ENCODE measurements around the gene CACNA1E.

DNA sequence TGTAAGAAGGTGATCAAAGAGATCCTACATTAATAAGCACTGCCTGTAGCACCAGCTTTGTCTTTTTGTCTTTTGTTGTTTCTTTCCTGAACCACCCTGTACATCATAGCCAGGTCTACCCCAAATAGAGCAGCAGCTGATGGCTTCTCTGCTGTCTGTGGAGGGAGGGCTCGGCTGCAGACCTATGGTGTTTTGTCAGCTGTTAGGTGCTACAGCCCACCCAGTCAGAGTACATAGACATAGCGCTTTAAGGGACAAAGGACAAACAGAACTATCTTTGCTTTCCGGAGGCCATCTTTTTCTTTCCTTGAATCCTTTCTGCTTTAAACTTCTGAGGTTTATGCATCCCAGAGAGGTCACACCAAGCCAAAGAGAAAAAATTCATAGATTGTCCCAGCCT lies 320.1 kb downstream of the CACNA1E start:
- TF ChIP-seq, protein P1, sequence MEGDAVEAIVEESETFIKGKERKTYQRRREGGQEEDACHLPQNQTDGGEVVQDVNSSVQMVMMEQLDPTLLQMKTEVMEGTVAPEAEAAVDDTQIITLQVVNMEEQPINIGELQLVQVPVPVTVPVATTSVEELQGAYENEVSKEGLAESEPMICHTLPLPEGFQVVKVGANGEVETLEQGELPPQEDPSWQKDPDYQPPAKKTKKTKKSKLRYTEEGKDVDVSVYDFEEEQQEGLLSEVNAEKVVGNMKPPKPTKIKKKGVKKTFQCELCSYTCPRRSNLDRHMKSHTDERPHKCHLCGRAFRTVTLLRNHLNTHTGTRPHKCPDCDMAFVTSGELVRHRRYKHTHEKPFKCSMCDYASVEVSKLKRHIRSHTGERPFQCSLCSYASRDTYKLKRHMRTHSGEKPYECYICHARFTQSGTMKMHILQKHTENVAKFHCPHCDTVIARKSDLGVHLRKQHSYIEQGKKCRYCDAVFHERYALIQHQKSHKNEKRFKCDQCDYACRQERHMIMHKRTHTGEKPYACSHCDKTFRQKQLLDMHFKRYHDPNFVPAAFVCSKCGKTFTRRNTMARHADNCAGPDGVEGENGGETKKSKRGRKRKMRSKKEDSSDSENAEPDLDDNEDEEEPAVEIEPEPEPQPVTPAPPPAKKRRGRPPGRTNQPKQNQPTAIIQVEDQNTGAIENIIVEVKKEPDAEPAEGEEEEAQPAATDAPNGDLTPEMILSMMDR (IDR thresholded peaks at IDR 0.05) = no peak
- no peak for TF ChIP-seq EZH2 (IDR thresholded peaks at IDR 0.05; ENCODE audit: borderline replicate concordance, insufficient read depth, low read depth, low read length, poor library complexity, severe bottlenecking)
